PC-3 (cell line): ENCODE results near the gene MYO9A.

Source experiments
- CTCF ChIP-seq: fragments of 300-600 bp; sonication (generic); conservative IDR thresholded peaks from 2 replicates; pipeline ENCODE4 v1.5.1; 2017; ENCODE audit warnings: antibody characterized with exemption, low read depth, mild to moderate bottlenecking, low read length
- EZH2 ChIP-seq: fragments of 300-600 bp; sonication (generic); IDR thresholded peaks from one replicate; pipeline ENCODE4 v1.6.1; 2017; ENCODE audit warnings: antibody characterized with exemption, mild to moderate bottlenecking, low read length; ENCODE audit not compliant: unreplicated experiment

GRCh38 chr15:72146221-72146620, 28.3 kb upstream of the MYO9A start:
- TF ChIP-seq CTCF: no peak
- no peak for TF ChIP-seq EZH2
